Neural crest cell (in vitro differentiated cells): ENCODE results near the gene PLPP3. TPM values are rescaled to one million over a fixed set of nuclear protein-coding genes. Genes with fewer than 3 reads are reported as not detected.

Experiments used
- DNase-seq: peaks from one replicate; pipeline ENCODE4 v3.0.0; 2021; ENCODE audit warnings: low read depth, mixed read lengths, low spot score
- H3K27ac Mint-ChIP-seq: one replicate; pipeline ENCODE4 v1.8.0; 2021; ENCODE audit warnings: mild to moderate bottlenecking, mixed read lengths; ENCODE audit not compliant: unreplicated experiment
- H3K27me3 Mint-ChIP-seq: 2 replicates; pipeline ENCODE4 v1.8.0; 2021; ENCODE audit warnings: low read depth, mild to moderate bottlenecking, mixed read lengths
- H3K36me3 Mint-ChIP-seq: 2 replicates; pipeline ENCODE4 v1.8.0; 2021; ENCODE audit warnings: low read depth, mild to moderate bottlenecking, mixed read lengths
- H3K4me1 Mint-ChIP-seq: 2 replicates; pipeline ENCODE4 v1.8.0; 2021; ENCODE audit warnings: mixed read lengths
- H3K4me3 Mint-ChIP-seq: one replicate; pipeline ENCODE4 v1.8.0; 2021; ENCODE audit warnings: mild to moderate bottlenecking, mixed read lengths
- H3K9me3 Mint-ChIP-seq: 2 replicates; pipeline ENCODE4 v1.8.0; 2021; ENCODE audit warnings: mixed read lengths
- CTCF ChIP-seq: fragments of 200-600 bp; sonication (generic); conservative IDR thresholded peaks from 2 replicates; pipeline ENCODE4 v1.5.0; 2021; ENCODE audit warnings: antibody characterized with exemption, mild to moderate bottlenecking
- total RNA-seq: library from RNA; stranded (reverse); gene quantifications from 2 replicates; pipeline ENCODE4 v1.2.1, GENCODE V29; 2021

Gene PLPP3
- total RNA-seq, 1 donor from 2014 or later: 24.7 TPM

- H3K4me1 Mint-ChIP-seq: peaks cover 77% of the 10 kb centered on the region
These were observed 12.4 kb downstream of the PLPP3 start for GRCh38 chr1:56566994-56567393.

GRCh38 chr1:56566061-56566744, 13.2 kb downstream of the PLPP3 start:
- no peak for DNase-seq
- Mint-ChIP-seq H3K9me3 (no peaks in the 10 kb centered on the region), H3K36me3 (no peaks in the 10 kb centered on the region), H3K27ac (no peak overlapping the region), H3K4me1 (peaks cover 73% of the 10 kb centered on the region), H3K4me3 (peak overlapping the region; percentile 26), H3K27me3 (no peaks in the 10 kb centered on the region)
- TF ChIP-seq CTCF: no peak

More at GRCh38 chr1:56566994-56567393, 12.4 kb downstream of the PLPP3 start:
- peak overlapping the region; percentile 26 for H3K4me3 Mint-ChIP-seq
- DNase-seq: no peak
- H3K9me3 Mint-ChIP-seq: no peaks in the 10 kb centered on the region
- H3K36me3 Mint-ChIP-seq: no peaks in the 10 kb centered on the region
- peak overlapping the region; percentile 1 for H3K27ac Mint-ChIP-seq
- no peaks in the 10 kb centered on the region for H3K27me3 Mint-ChIP-seq
- TF ChIP-seq CTCF: no peak

- peaks cover 72% of the 10 kb centered on the region for H3K4me1 Mint-ChIP-seq
- H3K4me3 Mint-ChIP-seq: peak overlapping the region; percentile 9
- H3K27ac Mint-ChIP-seq: peak overlapping the region; percentile 76
- DNase-seq: no peak
- no peaks in the 10 kb centered on the region for H3K36me3 Mint-ChIP-seq
- no peaks in the 10 kb centered on the region for H3K27me3 Mint-ChIP-seq
- H3K9me3 Mint-ChIP-seq: no peaks in the 10 kb centered on the region
- no peak for TF ChIP-seq CTCF
These were observed 14.7 kb downstream of the PLPP3 start for GRCh38 chr1:56564615-56565014.

GRCh38 chr1:56563568-56563967, 15.8 kb downstream of the PLPP3 start:
- Mint-ChIP-seq H3K4me3 (peak overlapping the region; percentile 2), H3K4me1 (peaks cover 70% of the 10 kb centered on the region), H3K27ac (peak overlapping the region; percentile 14)

GRCh38 chr1:56562891-56563452, 16.4 kb downstream of the PLPP3 start:
- Mint-ChIP-seq H3K27ac (peak overlapping the region; percentile 76), H3K9me3 (no peaks in the 10 kb centered on the region), H3K4me3 (peak overlapping the region; percentile 44), H3K36me3 (no peaks in the 10 kb centered on the region), H3K4me1 (peaks cover 73% of the 10 kb centered on the region), H3K27me3 (no peaks in the 10 kb centered on the region)
- TF ChIP-seq CTCF: no peak
- no peak for DNase-seq

More at GRCh38 chr1:56563568-56563967, 15.8 kb downstream of the PLPP3 start:
- no peaks in the 10 kb centered on the region for H3K36me3 Mint-ChIP-seq
- TF ChIP-seq CTCF: no peak
- H3K9me3 Mint-ChIP-seq: no peaks in the 10 kb centered on the region
- DNase-seq: no peak
- no peaks in the 10 kb centered on the region for H3K27me3 Mint-ChIP-seq
